ENCODE data around the gene ARID4B.

DNA sequence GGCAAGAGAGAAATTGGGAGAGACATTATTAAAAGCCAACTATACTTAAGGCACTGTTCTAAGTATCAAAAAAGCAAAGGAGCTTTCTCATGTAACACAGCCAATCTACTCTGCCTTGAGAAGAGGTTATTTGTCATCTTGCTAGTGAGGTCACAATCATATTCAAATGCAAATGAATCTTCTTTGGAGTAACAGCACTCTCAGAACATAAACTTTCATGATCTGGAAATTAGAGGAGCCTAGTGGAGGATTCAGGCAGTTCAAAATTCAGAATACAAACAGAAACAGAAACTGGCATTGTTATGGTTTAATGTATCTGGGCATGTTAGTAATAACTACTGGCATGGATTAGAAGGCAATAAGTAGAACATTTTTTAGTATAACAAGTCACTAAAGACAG, 57.4 kb downstream of the ARID4B start:
- TF ChIP-seq, protein P1, sequence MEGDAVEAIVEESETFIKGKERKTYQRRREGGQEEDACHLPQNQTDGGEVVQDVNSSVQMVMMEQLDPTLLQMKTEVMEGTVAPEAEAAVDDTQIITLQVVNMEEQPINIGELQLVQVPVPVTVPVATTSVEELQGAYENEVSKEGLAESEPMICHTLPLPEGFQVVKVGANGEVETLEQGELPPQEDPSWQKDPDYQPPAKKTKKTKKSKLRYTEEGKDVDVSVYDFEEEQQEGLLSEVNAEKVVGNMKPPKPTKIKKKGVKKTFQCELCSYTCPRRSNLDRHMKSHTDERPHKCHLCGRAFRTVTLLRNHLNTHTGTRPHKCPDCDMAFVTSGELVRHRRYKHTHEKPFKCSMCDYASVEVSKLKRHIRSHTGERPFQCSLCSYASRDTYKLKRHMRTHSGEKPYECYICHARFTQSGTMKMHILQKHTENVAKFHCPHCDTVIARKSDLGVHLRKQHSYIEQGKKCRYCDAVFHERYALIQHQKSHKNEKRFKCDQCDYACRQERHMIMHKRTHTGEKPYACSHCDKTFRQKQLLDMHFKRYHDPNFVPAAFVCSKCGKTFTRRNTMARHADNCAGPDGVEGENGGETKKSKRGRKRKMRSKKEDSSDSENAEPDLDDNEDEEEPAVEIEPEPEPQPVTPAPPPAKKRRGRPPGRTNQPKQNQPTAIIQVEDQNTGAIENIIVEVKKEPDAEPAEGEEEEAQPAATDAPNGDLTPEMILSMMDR (conservative IDR thresholded peaks at IDR 0.05; ENCODE audit: low read depth, low read length): no peak
- no peak for TF ChIP-seq EZH2phosphoT487 (IDR thresholded peaks at IDR 0.05; ENCODE audit: borderline replicate concordance, low read length)
